Osteocyte (in vitro differentiated cells): ENCODE measurements around the gene VAV3. TPM values are rescaled to one million over a fixed set of nuclear protein-coding genes. Genes with fewer than 3 reads are reported as not detected.

Experiments used
- DNase-seq: peaks from one replicate; pipeline ENCODE4 v3.0.0; 2021; ENCODE audit warnings: mixed read lengths; ENCODE audit not compliant: unreplicated experiment; ENCODE audit errors: extremely low spot score
- H3K27ac Mint-ChIP-seq: one replicate; pipeline ENCODE4 v1.8.0; 2021; ENCODE audit warnings: mild to moderate bottlenecking, mixed read lengths; ENCODE audit not compliant: unreplicated experiment
- H3K27me3 Mint-ChIP-seq: one replicate; pipeline ENCODE4 v1.8.0; 2021; ENCODE audit warnings: mixed read lengths; ENCODE audit not compliant: unreplicated experiment
- H3K36me3 Mint-ChIP-seq: one replicate; pipeline ENCODE4 v1.8.0; 2021; ENCODE audit warnings: mixed read lengths; ENCODE audit not compliant: unreplicated experiment
- H3K4me1 Mint-ChIP-seq: one replicate; pipeline ENCODE4 v1.8.0; 2021; ENCODE audit warnings: mixed read lengths; ENCODE audit not compliant: unreplicated experiment
- H3K4me3 Mint-ChIP-seq: one replicate; pipeline ENCODE4 v1.8.0; 2021; ENCODE audit warnings: mild to moderate bottlenecking, moderate library complexity, mixed read lengths; ENCODE audit not compliant: unreplicated experiment
- H3K9me3 Mint-ChIP-seq: one replicate; pipeline ENCODE4 v1.8.0; 2021; ENCODE audit warnings: mixed read lengths; ENCODE audit not compliant: unreplicated experiment
- CTCF ChIP-seq: fragments of 200-600 bp; sonication (generic); IDR thresholded peaks from 2 replicates; pipeline ENCODE4 v1.5.0; 2021; ENCODE audit warnings: antibody characterized with exemption, mild to moderate bottlenecking, moderate library complexity
- total RNA-seq: library from RNA; stranded (reverse); gene quantifications from 2 replicates; pipeline ENCODE4 v1.2.1, GENCODE V29; 2021

Gene VAV3
- total RNA-seq, 1 donor from 2014 or later: not detected

GRCh38 chr1:107609808-107610207 is 355.2 kb downstream of the VAV3 start:
- Mint-ChIP-seq H3K4me3 (no peak overlapping the region), H3K27ac (no peak overlapping the region), H3K4me1 (no peaks in the 10 kb centered on the region), H3K27me3 (no peaks in the 10 kb centered on the region), H3K36me3 (no peaks in the 10 kb centered on the region), H3K9me3 (no peaks in the 10 kb centered on the region)
- TF ChIP-seq CTCF: no peak
- DNase-seq: no peak

GRCh38 chr1:107604825-107605224 is 360.2 kb downstream of the VAV3 start:
- H3K4me3 Mint-ChIP-seq: no peak overlapping the region
- H3K4me1 Mint-ChIP-seq: no peaks in the 10 kb centered on the region
- no peak overlapping the region for H3K27ac Mint-ChIP-seq
- H3K9me3 Mint-ChIP-seq: no peaks in the 10 kb centered on the region
- no peaks in the 10 kb centered on the region for H3K27me3 Mint-ChIP-seq
- no peak for TF ChIP-seq CTCF
- no peak for DNase-seq
- no peaks in the 10 kb centered on the region for H3K36me3 Mint-ChIP-seq

- Mint-ChIP-seq H3K36me3 (no peaks in the 10 kb centered on the region), H3K9me3 (no peaks in the 10 kb centered on the region), H3K27me3 (no peaks in the 10 kb centered on the region), H3K4me1 (no peaks in the 10 kb centered on the region), H3K4me3 (no peak overlapping the region), H3K27ac (no peak overlapping the region)
- no peak for TF ChIP-seq CTCF
- DNase-seq: no peak
Measured at GRCh38 chr1:107600607-107601160, 364.3 kb downstream of the VAV3 start.

GRCh38 chr1:107599220-107599619 is 365.8 kb downstream of the VAV3 start:
- no peaks in the 10 kb centered on the region for H3K4me1 Mint-ChIP-seq
- no peak for TF ChIP-seq CTCF
- no peaks in the 10 kb centered on the region for H3K9me3 Mint-ChIP-seq
- H3K27ac Mint-ChIP-seq: no peak overlapping the region
- no peaks in the 10 kb centered on the region for H3K36me3 Mint-ChIP-seq
- H3K27me3 Mint-ChIP-seq: peaks cover 2% of the 10 kb centered on the region
- no peak for DNase-seq
- no peak overlapping the region for H3K4me3 Mint-ChIP-seq

GRCh38 chr1:107597290-107597689 is 367.7 kb downstream of the VAV3 start:
- no peaks in the 10 kb centered on the region for H3K9me3 Mint-ChIP-seq
- H3K4me3 Mint-ChIP-seq: no peak overlapping the region
- no peak for TF ChIP-seq CTCF
- H3K27ac Mint-ChIP-seq: no peak overlapping the region
- peaks cover 2% of the 10 kb centered on the region for H3K27me3 Mint-ChIP-seq
- no peaks in the 10 kb centered on the region for H3K4me1 Mint-ChIP-seq
- DNase-seq: no peak
- no peaks in the 10 kb centered on the region for H3K36me3 Mint-ChIP-seq
